GM12801 (cell line): ENCODE measurements around the gene CASP14.

ENCODE experiments used
- CTCF ChIP-seq: IDR thresholded peaks from one replicate; pipeline ENCODE4 v1.5.1; 2011; ENCODE audit warnings: control low read depth; ENCODE audit not compliant: insufficient read length; ENCODE audit errors: extremely low read depth

The CASP14 gene

GRCh38 chr19:15025217-15025616 is 24.1 kb upstream of the CASP14 start:
- TF ChIP-seq CTCF = no peak

- TF ChIP-seq CTCF = no peak
These were observed 20.8 kb upstream of the CASP14 start for GRCh38 chr19:15028490-15028889.

- TF ChIP-seq CTCF = no peak
These were observed 17.6 kb upstream of the CASP14 start for GRCh38 chr19:15031675-15032074.

GRCh38 chr19:15035795-15036311 is 13.4 kb upstream of the CASP14 start:
- TF ChIP-seq CTCF = no peak

GRCh38 chr19:15037586-15037985 is 11.7 kb upstream of the CASP14 start:
- TF ChIP-seq CTCF = no peak

- TF ChIP-seq CTCF = no peak
These were observed 11.0 kb upstream of the CASP14 start for GRCh38 chr19:15038294-15038693.

GRCh38 chr19:15042003-15042402 is 7.3 kb upstream of the CASP14 start:
- no peak for TF ChIP-seq CTCF

- no peak for TF ChIP-seq CTCF
These were observed 6.5 kb upstream of the CASP14 start for GRCh38 chr19:15042826-15043225.
